ENCODE data around the gene PYY. TPM values are rescaled to one million over a fixed set of nuclear protein-coding genes. Genes with fewer than 3 reads are reported as not detected.
"Not testable (repeated sequence)": the region's sequence is repeated elsewhere in the genome, so short reads cannot be mapped to it uniquely, and the experiment has no call there.

Gene PYY
- polyA plus RNA-seq, 3 donors = not detected

DNA sequence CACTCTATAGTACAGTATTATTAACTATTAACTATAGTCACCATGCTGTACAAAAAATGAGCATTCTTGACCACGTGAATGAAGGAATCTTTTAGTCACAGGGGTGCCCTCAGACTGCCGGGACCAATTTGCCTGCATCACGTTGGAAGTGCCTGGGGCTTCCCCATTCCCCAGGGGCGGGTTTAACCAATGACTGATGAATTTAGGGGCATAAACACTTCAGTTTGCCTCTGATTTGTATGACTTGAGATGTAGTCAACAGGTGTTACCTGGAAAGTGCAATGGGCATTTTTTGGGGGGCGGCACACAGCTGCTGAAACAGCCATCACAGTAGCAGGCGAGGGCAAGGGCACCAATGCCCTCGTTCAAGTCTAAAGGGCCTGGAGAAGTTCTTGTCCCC, 8.7 kb upstream of the PYY start:
- no peak overlapping the region for H2AFZ ChIP-seq (ENCODE audit: insufficient read depth, low read depth, low read length, poor library complexity, severe bottlenecking)
- Mint-ChIP-seq H3K9me3 (no peaks in the 10 kb centered on the region), H3K27ac (no peak overlapping the region), H3K4me3 (peak overlapping the region in 1 of 2 donors; percentile 52), H3K27me3 (ENCODE audit: low read depth in 3 of 3) (peaks cover 8 to 20% (median 14%) of the 10 kb centered on the region in 3 donors), H3K36me3 (no peaks in the 10 kb centered on the region), H3K4me1 (no peaks in the 10 kb centered on the region)
- peaks cover 0 to 5% of the 10 kb centered on the region in 2 donors for H3K27me3 ChIP-seq (ENCODE audit: control insufficient read depth in 2 of 2, insufficient read depth in 2 of 2, low read length in 2 of 2)
- no peak overlapping the region for H3K4me3 ChIP-seq (replicated peaks in 1 of 3; ENCODE audit: low read depth in 2 of 3, low read length in 3 of 3)
- no peaks in the 10 kb centered on the region for H4K20me1 ChIP-seq (ENCODE audit: insufficient read depth, low read length)
- intact Hi-C loops (cut with micrococcal nuclease) = no loop called here
- H3K9ac ChIP-seq (ENCODE audit: insufficient read depth, low read length, poor library complexity, severe bottlenecking) = no peak overlapping the region
- no peaks in the 10 kb centered on the region for H3K79me2 ChIP-seq (ENCODE audit: insufficient read depth, low read length)
- WGBS (ENCODE audit: insufficient coverage) = 81% methylated on average over 4 of the region's 7 CpGs
- H3K9me3 ChIP-seq (replicated peaks in 1 of 2; ENCODE audit: control insufficient read depth in 1 of 2, insufficient read depth in 1 of 2, low read length in 2 of 2) = no peaks in the 10 kb centered on the region
- TF ChIP-seq, protein P1, sequence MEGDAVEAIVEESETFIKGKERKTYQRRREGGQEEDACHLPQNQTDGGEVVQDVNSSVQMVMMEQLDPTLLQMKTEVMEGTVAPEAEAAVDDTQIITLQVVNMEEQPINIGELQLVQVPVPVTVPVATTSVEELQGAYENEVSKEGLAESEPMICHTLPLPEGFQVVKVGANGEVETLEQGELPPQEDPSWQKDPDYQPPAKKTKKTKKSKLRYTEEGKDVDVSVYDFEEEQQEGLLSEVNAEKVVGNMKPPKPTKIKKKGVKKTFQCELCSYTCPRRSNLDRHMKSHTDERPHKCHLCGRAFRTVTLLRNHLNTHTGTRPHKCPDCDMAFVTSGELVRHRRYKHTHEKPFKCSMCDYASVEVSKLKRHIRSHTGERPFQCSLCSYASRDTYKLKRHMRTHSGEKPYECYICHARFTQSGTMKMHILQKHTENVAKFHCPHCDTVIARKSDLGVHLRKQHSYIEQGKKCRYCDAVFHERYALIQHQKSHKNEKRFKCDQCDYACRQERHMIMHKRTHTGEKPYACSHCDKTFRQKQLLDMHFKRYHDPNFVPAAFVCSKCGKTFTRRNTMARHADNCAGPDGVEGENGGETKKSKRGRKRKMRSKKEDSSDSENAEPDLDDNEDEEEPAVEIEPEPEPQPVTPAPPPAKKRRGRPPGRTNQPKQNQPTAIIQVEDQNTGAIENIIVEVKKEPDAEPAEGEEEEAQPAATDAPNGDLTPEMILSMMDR (IDR thresholded peaks at IDR 0.05) = no peak
- H3K4me1 ChIP-seq (ENCODE audit: control insufficient read depth in 1 of 2, insufficient read depth in 2 of 2, low read length in 2 of 2) = no peaks in the 10 kb centered on the region
- H3K4me2 ChIP-seq (replicated peaks; ENCODE audit: extremely low read depth, low read length, poor library complexity, severe bottlenecking) = no peak overlapping the region
- no peak overlapping the region for H3K27ac ChIP-seq (ENCODE audit: low read depth in 1 of 2, low read length in 2 of 2)
- no peaks in the 10 kb centered on the region for H3K36me3 ChIP-seq (replicated peaks in 1 of 2; ENCODE audit: control insufficient read depth in 1 of 2, insufficient read depth in 2 of 2, low read length in 2 of 2)
- DNase-seq = no peak

DNA sequence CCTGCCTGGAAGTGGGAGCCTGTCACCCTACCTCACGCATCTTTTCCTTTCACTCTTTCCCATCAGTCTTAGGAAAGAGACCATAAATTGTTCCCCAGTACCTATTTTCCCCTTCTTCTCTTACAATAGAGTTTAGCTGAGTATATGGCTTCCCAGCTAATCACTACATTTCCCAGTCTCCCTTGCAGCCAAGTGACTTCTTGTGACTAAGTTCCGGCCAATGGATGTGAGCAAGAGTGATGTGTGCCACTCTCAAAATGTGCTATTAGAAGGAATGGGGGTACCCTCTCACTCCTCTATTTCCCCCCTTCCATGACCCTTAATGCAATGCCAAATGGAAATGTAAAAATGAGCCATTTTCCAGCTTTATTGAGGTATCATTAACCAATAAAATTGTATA, 8.2 kb upstream of the PYY start:
- Histone ChIP-seq H4K20me1 (ENCODE audit: insufficient read depth, low read length) (no peaks in the 10 kb centered on the region), H3K9me3 (replicated peaks in 1 of 2; ENCODE audit: control insufficient read depth in 1 of 2, insufficient read depth in 1 of 2, low read length in 2 of 2) (no peaks in the 10 kb centered on the region), H3K4me1 (ENCODE audit: control insufficient read depth in 1 of 2, insufficient read depth in 2 of 2, low read length in 2 of 2) (no peaks in the 10 kb centered on the region), H3K4me2 (replicated peaks; ENCODE audit: extremely low read depth, low read length, poor library complexity, severe bottlenecking) (no peak overlapping the region), H3K27me3 (ENCODE audit: control insufficient read depth in 2 of 2, insufficient read depth in 2 of 2, low read length in 2 of 2) (peaks cover 0 to 5% of the 10 kb centered on the region in 2 donors), H2AFZ (ENCODE audit: insufficient read depth, low read depth, low read length, poor library complexity, severe bottlenecking) (no peak overlapping the region), H3K79me2 (ENCODE audit: insufficient read depth, low read length) (no peaks in the 10 kb centered on the region), H3K27ac (ENCODE audit: low read depth in 1 of 2, low read length in 2 of 2) (no peak overlapping the region), H3K9ac (ENCODE audit: insufficient read depth, low read length, poor library complexity, severe bottlenecking) (no peak overlapping the region), H3K4me3 (replicated peaks in 1 of 3; ENCODE audit: low read depth in 2 of 3, low read length in 3 of 3) (no peak overlapping the region), H3K36me3 (replicated peaks in 1 of 2; ENCODE audit: control insufficient read depth in 1 of 2, insufficient read depth in 2 of 2, low read length in 2 of 2) (no peaks in the 10 kb centered on the region)
- peaks cover 7 to 17% (median 14%) of the 10 kb centered on the region in 3 donors for H3K27me3 Mint-ChIP-seq (ENCODE audit: low read depth in 3 of 3)
- WGBS (ENCODE audit: insufficient coverage) = 86% methylated on average over 1 of the region's 2 CpGs
- H3K4me3 Mint-ChIP-seq = peak overlapping the region in 1 of 2 donors; percentile 32
- intact Hi-C loops (cut with micrococcal nuclease) = no loop called here
- no peak overlapping the region for H3K27ac Mint-ChIP-seq
- no peaks in the 10 kb centered on the region for H3K9me3 Mint-ChIP-seq
- H3K36me3 Mint-ChIP-seq = no peaks in the 10 kb centered on the region
- DNase-seq = no peak
- H3K4me1 Mint-ChIP-seq = no peaks in the 10 kb centered on the region
- TF ChIP-seq, protein P1 (IDR thresholded peaks at IDR 0.05) = no peak

DNA sequence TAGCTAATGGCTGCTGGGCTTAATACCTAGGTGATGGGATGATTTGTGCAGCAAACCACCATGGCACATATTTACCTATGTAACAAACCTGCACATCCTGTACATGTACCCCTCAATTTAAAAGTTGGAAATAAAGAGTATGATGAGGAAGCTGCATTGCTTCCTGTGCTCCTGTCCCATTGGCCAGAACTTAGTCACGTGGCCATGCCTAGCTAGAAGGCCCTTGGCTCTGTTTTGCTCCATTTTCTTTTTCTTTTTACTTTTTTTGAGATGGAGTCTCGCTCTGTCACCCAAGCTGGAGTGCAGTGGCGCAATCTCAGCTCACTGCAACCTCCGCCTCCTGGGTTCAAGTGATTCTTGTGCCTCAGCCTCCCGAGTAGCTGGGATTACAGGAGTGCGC, 7.6 kb upstream of the PYY start:
- H3K9me3 Mint-ChIP-seq; H3K9me3 ChIP-seq (replicated peaks in 1 of 2; ENCODE audit: control insufficient read depth in 1 of 2, insufficient read depth in 1 of 2, low read length in 2 of 2); H3K36me3 ChIP-seq (replicated peaks in 1 of 2; ENCODE audit: control insufficient read depth in 1 of 2, insufficient read depth in 2 of 2, low read length in 2 of 2); H3K4me2 ChIP-seq (replicated peaks; ENCODE audit: extremely low read depth, low read length, poor library complexity, severe bottlenecking); H3K9ac ChIP-seq (ENCODE audit: insufficient read depth, low read length, poor library complexity, severe bottlenecking); H3K27me3 ChIP-seq (ENCODE audit: control insufficient read depth in 2 of 2, insufficient read depth in 2 of 2, low read length in 2 of 2); H3K4me3 Mint-ChIP-seq; H3K79me2 ChIP-seq (ENCODE audit: insufficient read depth, low read length); H3K4me1 Mint-ChIP-seq; H4K20me1 ChIP-seq (ENCODE audit: insufficient read depth, low read length); H3K27ac ChIP-seq (ENCODE audit: low read depth in 1 of 2, low read length in 2 of 2); H2AFZ ChIP-seq (ENCODE audit: insufficient read depth, low read depth, low read length, poor library complexity, severe bottlenecking); H3K4me3 ChIP-seq (replicated peaks in 1 of 3; ENCODE audit: low read depth in 2 of 3, low read length in 3 of 3); H3K4me1 ChIP-seq (ENCODE audit: control insufficient read depth in 1 of 2, insufficient read depth in 2 of 2, low read length in 2 of 2); DNase-seq; intact Hi-C loops (cut with micrococcal nuclease); H3K36me3 Mint-ChIP-seq: not testable (repeated sequence)
- 94% methylated on average over 3 of the region's 6 CpGs for WGBS (ENCODE audit: insufficient coverage)
- peaks cover 6 to 17% (median 14%) of the 10 kb centered on the region in 3 donors for H3K27me3 Mint-ChIP-seq (ENCODE audit: low read depth in 3 of 3)
- H3K27ac Mint-ChIP-seq = peak overlapping the region in 1 of 7 donors; percentile 76
